GM18511 (cell line): ENCODE results near the gene AHNAK.

ENCODE experiments used
- ATAC-seq: cut with Tn5 transposase; IDR thresholded peaks from one replicate; pipeline ENCODE4 v1.9.1; 2021; ENCODE audit warnings: mild to moderate bottlenecking, moderate library complexity; ENCODE audit not compliant: unreplicated experiment

Gene AHNAK

GRCh38 chr11:62435846-62436660 lies 110.6 kb downstream of the AHNAK start:
- no peak for ATAC-seq

- no peak for ATAC-seq
These were observed 112.7 kb downstream of the AHNAK start for GRCh38 chr11:62433904-62434276.

GRCh38 chr11:62433141-62433903 lies 113.3 kb downstream of the AHNAK start:
- ATAC-seq = no peak

GRCh38 chr11:62432695-62433094 lies 113.9 kb downstream of the AHNAK start:
- ATAC-seq = no peak

- no peak for ATAC-seq
These were observed 115.3 kb downstream of the AHNAK start for GRCh38 chr11:62431171-62431901.

GRCh38 chr11:62430425-62430824 lies 116.2 kb downstream of the AHNAK start:
- ATAC-seq = no peak

GRCh38 chr11:62428871-62429560 lies 117.6 kb downstream of the AHNAK start:
- no peak for ATAC-seq

- ATAC-seq = no peak
These were observed 118.9 kb downstream of the AHNAK start for GRCh38 chr11:62427630-62428233.

GRCh38 chr11:62423012-62423411 lies 123.6 kb downstream of the AHNAK start:
- no peak for ATAC-seq

GRCh38 chr11:62421996-62422395 lies 124.6 kb downstream of the AHNAK start:
- no peak for ATAC-seq

- ATAC-seq = no peak
These were observed 125.7 kb downstream of the AHNAK start for GRCh38 chr11:62420882-62421281.

GRCh38 chr11:62419943-62420342 lies 126.7 kb downstream of the AHNAK start:
- no peak for ATAC-seq

- ATAC-seq = no peak
These were observed 127.2 kb downstream of the AHNAK start for GRCh38 chr11:62419314-62419929.

- no peak for ATAC-seq
These were observed 127.9 kb downstream of the AHNAK start, which contains the start of gene SCGB1A1 for GRCh38 chr11:62418733-62419132. Gene SCGB1A1 (plus strand): TSS chr11:62419033. CDS start chr11:62419096, 63 bp downstream.

GRCh38 chr11:62418136-62418535 lies 128.5 kb downstream of the AHNAK start:
- ATAC-seq = no peak

GRCh38 chr11:62416596-62416995 lies 130.0 kb downstream of the AHNAK start:
- ATAC-seq = no peak

GRCh38 chr11:62413060-62413696 lies 133.4 kb downstream of the AHNAK start:
- no peak for ATAC-seq

- no peak for ATAC-seq
These were observed 135.1 kb downstream of the AHNAK start for GRCh38 chr11:62411524-62411923.

- ATAC-seq = no peak
These were observed 135.6 kb downstream of the AHNAK start for GRCh38 chr11:62410972-62411371.
